ENCODE measurements around the gene CSAD.
"Not testable (repeated sequence)": the region's sequence is repeated elsewhere in the genome, so short reads cannot be mapped to it uniquely, and the experiment has no call there.

CSAD gene

DNA sequence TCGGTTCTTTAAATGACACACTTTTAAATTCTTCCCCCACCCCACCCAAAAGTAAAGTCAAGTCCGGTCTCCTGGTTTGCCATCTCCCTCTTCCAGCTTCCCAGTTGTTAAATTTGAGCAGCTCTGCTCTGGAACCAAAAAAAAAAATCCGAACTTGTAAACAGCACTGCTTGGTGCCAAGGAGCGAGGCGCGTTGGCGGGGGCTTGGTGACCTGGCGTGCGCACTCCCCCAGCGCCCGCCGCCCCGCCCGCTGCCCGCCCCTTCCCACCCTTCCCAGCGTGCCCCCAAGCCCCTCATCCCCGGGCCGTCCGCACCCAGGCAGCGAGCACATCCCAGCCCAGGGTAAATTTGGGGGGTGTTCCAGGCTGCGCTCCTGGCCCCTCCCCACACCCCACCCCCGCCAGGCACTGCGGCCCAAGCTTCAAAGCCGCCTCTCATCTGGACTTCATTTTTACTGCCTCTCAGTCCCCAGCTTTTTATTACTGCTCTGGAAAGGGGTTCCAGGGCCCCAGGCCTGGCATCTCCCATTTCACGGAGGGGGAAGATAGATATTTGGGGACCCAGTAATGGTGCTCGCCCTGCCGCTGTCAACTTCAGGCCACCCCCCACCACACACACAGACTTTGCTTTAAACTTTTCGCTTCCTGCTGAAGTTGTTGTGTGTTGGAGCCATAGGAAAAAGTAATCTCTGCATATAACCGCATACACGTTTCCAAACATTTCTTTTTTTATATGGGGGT, 38.0 kb upstream of the CSAD start:
- DNase-seq (ENCODE audit: low read depth) = peak; percentile 57

DNA sequence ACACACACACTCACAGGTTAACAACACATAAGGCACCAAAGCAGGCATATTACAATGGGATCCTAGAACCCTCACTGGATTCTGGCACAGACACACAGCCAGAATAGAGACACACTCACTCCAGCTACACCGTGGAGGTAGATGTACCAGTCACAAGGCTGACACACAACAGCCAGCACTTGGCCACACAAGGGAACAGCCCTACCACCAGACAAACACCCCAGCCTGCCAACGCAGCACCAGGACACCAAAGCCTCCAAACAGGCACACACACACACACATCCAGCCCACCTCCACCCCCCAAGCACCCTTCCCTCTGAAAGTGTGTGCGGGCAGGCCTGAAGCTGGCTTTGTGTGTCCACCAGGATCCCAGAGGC, 37.2 kb upstream of the CSAD start:
- DNase-seq (ENCODE audit: low read depth) = peak; percentile 33

DNA sequence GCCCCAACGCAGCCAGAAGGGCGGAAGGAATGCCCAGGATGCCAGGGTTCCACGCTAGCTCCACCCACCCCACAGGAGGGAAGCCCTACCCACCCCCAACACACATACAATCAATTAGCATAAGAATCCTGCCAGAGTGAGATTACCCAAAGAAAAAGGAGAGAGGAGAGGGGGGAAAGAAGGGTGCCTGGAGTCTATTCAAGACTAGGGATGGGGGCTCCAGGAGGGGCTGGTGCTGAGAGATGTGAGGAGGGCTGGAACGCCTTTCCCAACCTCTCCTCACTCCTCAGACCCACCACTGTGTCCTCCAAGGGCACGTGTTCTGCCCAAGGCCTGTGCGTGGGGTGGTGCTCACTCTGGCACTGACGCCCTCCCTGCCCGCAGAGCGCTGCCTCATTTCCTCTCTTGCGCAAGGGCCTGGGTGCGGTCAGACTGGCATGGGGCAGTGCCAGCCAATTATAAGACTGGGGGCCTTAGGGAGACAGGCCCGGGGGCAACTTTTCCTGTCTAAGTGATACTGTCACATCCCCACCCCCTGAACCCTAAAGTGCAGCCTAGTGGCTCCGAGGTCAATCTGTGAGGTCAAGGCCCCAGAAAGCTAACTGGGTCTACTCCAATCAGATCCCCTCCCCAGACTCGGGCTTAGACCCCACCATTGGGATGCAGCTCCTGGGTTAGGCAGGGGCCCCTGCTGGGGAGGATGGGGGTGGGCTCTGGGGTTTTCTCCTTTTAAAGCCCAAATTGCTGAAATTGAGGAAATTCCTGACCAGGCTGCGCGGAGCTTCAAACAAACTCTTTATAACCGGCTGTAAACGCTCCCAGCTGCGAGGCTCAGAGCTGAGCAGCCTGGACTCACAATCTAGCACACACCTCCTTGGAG, 36.6 kb upstream of the CSAD start:
- DNase-seq (ENCODE audit: low read depth) = peak; percentile 72

DNA sequence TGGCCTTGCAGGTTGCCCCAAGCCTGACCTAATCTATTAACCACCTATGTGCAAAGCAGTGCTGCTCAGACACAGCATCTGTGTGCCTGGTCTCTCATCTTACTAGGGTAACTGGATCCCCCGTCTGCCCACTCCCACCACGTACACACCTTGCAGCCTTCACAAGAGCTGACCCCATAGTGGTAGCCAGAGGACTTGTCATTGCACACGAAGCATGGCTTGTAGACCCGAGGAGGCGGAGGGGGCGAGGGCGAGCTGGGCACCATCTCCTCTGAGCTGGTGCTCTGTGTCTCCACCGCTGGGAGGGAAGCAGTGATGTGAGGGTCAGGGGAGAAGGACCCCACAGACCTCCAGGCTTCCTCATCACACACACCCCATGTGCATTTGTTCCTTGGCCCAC, 34.8 kb upstream of the CSAD start:
- no peak for DNase-seq (ENCODE audit: low read depth)

DNA sequence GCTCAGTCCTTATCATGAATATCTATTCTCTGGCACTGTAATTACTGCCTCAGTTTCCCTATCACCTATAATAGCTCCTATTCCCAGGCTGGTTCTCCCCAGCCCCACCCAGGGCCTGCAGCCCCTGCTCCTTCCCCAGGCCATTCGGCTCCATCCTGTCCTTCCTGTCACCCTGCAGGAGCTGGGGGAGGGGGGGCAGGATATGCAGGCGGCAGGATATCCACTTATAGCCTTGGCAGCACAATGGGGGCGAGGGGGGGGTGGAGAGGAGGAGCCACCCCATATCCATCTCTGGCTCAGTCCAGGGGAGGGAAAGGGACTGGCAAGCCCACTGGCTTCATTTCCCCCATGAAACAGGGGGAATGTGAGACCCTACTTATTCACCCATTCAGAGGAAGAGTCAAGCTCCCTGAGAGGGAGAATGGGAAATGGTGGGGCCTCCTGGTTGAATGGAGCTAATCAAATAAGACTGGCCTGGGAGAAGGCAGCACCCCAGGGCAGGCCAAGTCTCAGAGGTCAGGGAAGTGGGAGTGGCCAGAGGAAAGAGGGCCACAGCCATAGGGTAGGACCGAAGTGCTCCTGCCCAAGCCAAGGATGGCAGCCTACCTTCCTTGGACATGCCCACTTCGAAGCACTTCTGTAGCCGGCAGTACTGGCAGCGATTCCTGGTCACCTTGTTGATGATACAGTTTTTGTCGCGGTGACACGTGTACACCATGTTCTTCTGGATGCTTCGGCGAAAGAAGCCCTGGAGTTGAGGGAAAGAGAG, 34.1 kb upstream of the CSAD start:
- no peak for DNase-seq (ENCODE audit: low read depth)

DNA sequence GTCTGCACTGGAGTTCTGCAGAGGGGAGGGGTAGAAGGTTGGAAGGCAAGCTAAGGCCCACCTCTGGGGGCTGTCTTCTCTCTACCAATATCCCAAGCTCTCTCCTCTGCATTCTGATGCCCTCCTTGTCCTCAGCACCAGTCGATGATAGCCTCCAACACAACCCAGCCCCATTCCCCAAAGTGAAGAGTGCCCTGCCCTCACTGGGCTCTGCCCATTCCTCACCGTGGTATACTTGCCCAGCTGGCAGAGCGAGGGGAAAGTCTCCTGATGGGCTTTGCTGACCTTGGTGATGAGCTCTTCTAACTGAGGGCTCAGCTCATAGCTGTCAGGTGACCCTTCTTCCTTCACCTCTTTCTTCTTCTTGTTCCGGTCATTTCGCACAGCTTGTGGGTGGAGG, 33.5 kb upstream of the CSAD start:
- no peak for DNase-seq (ENCODE audit: low read depth)

DNA sequence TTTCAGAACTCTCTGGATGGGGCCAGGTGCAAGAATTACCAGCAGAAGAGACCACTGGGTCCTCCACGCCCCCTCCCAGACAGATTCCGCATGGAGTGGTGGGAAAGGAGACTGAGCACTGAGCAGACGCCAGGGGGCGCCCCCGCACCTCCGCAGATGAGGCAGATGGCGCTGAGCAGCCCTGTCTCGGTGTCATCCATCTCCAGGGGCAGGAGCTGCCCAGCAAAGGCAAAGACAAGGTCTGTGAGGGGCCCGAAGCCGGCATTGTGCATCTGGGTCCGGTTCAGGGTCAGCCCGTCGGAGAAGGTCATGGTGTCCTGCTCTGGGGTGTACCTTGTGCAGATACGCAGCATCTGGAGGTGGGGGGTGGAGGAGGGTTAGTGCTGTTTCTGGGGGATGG, 32.6 kb upstream of the CSAD start:
- DNase-seq (ENCODE audit: low read depth) = peak; percentile 62

DNA sequence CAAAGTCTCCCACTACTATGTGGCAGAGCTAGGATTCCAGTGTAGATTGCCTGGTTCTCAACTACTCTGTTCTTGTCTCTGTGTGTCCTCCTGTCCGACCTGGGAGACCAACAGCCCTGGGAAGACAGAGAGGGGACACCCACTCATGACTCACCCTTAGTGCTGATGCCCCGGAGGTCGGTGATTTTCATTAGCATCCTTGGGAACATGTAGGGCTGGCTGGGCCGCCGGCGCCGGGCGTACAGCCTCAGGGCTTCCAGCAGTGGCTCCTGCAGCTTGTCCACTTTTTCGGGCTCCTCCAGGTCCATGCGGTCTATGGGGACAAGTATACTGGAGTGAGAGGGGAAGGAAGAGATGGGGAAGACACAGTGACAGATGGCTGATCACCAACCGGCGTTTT, 32.2 kb upstream of the CSAD start:
- DNase-seq (ENCODE audit: low read depth) = no peak

DNA sequence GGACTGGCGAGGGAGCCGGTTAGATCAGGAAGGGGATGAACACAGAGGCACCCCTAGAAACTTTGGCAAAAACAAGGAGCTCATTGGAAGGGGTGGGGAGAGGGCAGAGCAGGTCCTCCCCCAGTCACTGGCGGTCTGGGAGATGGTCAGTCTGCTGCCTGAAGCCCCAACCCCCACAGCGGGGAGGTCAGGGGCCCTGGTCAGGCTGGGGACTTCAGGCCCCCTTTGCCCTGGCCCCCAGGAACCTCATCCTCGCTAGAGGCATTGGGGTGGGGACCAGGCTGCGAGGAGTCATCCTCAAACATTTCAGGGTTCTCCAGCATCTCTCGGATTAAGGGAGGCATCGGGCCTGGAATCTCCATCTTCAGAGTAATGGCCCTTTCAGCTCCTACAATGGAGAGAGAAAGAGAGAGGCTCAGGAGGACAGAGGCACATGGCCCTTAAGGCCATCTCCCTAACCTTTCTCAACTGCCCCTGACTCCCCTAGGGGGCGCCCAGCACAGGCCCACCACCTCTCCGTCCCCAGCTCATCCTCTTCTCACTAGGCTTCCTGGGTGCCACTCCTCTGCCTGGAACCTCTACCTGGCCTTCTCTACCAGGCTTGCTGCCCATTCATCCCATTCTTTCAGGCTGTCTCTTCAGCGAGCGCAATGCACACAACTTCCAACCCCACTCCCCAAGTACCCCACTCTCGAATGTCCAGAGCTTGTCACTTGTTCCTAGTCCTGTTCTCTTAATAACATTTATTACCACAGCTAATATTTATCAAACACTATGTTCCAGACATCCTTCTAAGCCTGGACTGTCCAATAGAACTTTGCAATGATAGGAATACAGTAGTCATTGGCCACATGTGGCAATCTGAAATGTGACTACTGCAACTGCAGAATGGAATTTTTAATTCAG, 31.0 kb upstream of the CSAD start:
- no peak for DNase-seq (ENCODE audit: low read depth)

DNA sequence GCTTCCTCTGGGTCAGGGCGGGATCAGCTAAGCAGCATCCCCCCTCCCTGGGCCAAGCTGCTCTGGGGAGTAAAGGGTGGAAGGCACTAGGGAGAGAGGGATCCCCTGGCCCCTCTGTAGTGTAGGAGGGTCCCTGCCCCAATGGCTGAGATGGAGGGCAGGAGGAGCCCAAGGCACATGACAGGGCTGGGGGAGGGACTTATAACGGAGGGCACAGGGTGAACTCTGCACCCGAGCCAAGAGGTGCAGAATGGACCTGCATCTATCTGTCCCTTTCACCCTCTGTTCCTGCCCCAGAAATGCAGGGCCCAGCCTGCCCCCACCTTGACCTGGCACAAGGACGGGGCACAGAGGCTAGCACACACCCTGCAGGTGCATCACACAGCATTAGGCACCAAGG, 30.1 kb upstream of the CSAD start:
- no peak for DNase-seq (ENCODE audit: low read depth)

DNA sequence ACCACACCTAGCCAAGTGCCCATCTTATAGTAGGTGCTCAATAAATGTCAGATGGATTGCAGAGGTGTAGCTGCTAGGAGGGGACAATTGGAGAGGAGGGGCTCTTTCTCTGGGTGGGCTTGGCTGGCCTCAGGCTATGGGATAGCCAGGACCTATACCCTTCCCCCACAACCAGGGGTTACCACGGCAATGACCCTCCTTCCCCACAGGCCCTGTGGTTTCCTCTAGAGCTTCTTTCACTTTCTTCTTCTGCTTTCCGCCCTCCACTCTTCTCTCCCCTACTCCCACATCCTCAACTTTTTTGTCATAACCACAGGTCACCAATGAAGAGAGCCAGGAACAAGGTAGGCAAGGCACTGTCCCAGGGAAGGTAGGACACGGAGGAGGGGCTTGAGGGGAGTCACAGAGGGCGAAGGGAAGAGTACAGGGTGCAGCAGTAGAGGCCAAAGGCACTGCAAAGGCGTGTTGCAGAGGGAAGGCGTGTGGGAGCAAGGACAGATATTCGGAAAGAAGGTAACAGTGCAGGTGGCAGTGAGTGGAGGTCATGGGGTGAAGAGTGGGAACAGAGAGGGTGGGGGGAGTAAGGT, 28.2 kb upstream of the CSAD start:
- no peak for DNase-seq (ENCODE audit: low read depth)

DNA sequence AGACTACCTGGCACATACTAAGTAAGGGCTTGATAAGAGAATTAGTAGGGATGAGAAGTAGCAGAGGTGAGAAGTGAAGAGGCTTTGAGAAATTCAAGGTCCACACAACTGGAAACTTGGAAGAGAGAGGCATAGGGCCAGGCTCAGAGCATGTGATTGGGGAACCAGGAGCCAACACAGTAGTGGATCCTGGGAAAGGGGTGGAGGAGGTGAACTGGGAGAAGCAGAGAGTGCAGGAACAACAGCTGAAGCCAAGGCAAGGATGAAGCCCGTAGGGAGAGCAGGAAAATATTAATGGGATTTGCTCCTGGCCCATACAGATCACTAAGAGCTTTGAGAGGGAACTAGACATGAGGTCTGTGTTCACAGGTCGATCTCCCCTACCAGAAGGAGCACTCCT, 27.7 kb upstream of the CSAD start:
- no peak for DNase-seq (ENCODE audit: low read depth)

DNA sequence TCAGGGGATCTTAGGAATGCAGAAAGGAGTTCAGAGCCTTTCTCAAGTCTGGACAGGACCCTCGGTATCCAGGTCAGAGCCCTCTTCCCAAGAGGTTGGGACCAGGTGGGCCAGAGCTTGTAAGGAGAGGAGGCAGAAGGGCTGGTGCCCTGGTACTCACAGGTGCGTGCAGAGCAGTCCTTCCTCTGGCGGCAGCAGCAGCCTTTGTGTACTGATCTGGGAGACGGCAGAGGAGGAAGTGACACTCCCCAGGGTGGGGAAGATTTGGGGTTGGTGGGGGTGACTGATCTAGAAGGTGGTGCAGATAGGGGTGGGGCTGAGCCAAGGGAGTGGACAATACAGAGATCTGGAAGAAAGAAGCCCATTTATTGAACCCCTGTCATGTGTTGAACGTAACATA, 26.3 kb upstream of the CSAD start, which contains the start of gene ITGB7:
Gene ITGB7, minus strand, starts transcription at position 210 of the 400 bp plus-strand sequence. CDS start 6,808 bp downstream, outside the sequence.
- no peak for DNase-seq (ENCODE audit: low read depth)

DNA sequence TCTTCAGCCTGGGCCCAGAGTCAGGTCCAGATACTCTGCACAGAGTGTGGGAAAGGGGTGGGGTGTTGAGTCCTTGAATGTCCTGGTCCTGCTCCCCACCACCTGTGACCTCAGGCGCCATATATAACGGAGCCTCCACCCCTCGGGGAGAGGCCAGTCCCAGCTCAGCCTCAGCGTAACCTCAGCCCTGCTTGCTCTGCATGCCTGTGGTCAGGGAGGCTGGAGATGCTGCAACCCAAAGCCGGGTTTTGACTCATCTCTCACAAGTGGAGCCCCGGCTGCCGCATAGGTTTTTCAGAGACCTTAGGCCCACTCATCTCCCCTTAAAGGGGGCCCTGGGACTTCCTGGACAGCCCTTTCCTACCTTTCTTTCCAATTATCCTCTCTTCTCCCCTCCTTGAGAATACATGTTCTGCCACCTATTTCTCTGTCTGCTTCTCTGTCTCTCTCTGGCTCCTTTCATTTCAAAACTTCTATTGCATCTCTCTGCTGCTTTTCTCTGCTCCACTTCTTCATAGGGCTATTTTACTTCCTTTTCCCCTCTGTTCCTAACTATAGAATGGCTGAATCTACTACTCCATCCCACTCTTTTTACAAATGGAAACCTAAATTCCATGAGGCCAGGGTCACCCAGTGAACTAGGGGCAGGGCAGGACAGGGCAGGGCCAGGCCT, 25.2 kb upstream of the CSAD start:
- DNase-seq (ENCODE audit: low read depth) = peak; percentile 81

DNA sequence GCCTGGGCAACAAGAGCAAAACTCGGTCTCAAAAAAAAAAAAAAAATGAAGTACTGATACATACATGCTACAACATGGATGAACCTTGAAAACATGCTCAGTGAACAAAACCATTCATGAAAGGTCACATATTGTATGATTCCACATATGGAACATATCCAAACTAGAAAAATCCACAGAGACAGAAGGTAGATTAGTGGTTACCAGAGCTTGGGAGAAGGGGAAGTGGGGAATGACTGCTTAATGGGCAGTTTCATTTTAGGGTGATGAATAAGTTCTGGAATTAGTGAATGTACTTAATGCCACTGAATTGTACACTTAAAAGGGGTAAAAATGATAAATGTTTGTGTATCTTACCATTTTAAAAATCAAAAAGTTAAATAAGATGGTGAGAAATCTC, 23.6 kb upstream of the CSAD start:
- DNase-seq (ENCODE audit: low read depth) = no peak

DNA sequence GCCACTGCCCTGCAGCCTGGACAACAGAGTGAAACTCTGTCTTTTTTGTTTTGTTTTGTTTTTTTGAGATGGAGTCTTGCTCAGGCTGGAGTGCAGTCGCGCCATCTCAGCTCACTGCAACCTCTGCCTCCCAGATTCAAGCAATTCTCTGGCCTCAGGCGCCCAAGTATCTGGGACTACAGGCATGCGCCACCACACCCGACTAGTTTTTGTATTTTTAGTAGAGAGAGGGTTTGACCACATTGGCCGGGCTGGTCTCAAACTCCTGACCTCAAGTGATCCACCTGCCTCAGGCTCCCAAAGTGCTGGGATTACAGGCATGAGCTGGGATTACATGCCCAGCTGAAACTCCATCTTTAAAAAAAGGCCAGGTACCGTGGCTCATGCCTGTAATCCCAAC, 21.6 kb upstream of the CSAD start:
- not testable (repeated sequence) for DNase-seq (ENCODE audit: low read depth)

DNA sequence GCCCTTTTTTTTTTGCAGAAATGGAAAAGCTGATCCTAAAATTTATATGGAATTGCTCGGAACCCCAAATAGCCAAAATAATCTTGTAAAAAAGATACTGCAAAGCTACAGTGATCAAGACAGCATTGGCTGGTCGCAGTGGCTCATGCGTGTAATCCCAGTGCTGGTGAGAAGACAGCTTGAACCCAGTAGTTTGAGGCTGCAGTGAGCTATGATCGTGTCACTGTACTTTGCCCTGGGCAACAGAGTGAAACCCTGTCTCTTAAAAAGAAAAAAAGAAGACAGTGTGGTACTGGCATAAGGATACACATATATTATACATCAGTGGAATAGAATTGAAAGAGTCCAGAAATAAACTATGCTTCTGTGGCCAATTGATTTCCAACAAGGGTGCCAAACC, 20.9 kb upstream of the CSAD start:
- no peak for DNase-seq (ENCODE audit: low read depth)

DNA sequence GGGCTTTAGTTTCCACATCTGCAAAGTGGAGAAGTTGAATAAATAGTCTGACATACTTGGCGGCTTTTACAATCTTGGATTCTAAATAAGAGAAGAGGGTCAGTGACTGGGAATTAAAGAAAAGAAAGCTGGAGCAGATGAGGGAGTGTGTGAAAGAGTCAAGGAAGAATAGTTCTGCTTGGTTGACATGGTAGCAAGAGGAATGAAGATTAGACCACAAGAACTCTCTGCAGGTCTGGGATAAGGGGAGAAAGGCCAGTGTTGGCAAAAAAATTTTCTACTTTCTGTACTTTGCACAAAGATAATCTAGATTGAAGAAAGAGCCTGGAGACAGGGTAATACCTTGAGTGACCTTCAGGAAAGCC, 20.4 kb upstream of the CSAD start:
- DNase-seq (ENCODE audit: low read depth) = no peak

DNA sequence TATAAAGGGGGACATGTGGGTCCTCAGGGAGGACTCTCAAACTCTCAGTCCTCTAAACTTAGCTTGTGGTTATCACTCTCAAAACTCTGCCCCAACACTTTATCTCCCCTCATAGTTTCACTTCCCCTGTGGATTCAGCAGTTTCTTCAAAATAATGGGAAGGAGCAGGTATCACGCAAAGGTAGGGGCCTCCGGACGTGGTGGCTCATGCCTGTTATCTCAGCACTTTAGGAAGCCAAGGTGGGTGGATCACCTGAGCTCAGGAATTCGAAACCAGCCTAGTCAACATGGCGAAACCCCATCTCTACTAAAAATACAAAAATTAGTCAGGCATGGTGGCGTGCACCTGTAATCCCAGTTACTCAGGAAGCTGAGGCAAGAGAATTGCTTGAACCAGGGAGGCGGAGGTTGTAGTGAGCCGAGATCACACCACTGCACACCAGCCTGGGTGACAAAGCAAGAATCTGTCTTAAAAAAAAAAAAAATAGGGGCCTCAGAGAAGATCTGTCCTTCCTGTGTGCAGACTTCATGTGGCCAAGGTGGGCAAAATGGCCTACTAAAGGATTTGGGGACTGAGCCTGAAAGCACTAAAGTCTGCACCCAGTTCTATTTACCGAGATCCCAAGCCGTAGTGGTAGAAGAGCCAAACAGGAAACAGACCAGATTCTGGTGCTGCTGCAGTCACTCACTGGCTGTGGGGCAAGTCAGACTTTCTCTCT, 19.9 kb upstream of the CSAD start:
- DNase-seq (ENCODE audit: low read depth) = no peak

DNA sequence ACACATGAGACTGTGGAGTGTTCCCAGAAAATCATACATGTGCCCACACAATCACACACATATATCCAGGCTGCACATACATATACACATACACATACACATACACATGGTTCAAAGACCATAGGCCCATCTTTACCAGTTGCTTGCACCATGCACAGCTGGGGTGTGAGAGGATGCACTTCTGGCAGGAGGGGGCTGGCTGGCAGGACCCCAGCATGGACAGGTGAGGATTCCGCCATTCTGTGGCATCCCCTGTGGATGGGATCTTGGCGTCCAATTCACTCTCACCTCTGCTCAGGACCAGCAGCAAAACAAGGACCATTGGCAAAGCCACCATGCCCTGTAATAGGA, 19.4 kb upstream of the CSAD start:
- DNase-seq (ENCODE audit: low read depth) = no peak
